ENCODE data around the gene COPS8. TPM values are rescaled to one million over a fixed set of nuclear protein-coding genes. Genes with fewer than 3 reads are reported as not detected.
A peak's percentile ranks its signal among the peaks of the same experiment; 100 is the strongest.

The COPS8 gene
- polyA plus RNA-seq, 1 experiment, result 139 TPM

DNA sequence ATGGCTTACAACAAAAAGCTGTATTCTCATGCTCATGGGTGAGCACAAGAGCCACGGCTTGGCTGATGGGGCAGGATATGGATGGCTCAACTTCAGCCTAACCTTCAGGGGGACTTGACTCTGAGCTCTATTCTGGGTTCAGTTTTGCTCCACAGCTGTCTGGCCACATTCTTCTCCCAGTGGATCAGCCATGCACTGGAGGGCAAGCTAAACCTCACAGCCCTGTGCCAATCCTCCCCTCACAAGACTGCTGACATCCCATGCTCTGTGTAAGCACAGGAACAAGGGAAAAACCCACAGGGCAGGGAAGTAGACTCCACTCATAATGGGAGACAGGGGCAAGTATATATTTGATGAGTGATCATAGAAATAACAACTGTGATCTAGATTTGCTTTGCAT, 35.6 kb downstream of the COPS8 start:
- POLR2A ChIA-PET, result interaction anchor here (0.9 kb wide), 1 partner anchor 233 kb away, joined by 3 read pairs; no protein-coding TSS in a partner anchor
- DNase-seq (ENCODE audit: low read depth, low spot score), result no peak
- H3K9me3 ChIP-seq (ENCODE audit: control insufficient read depth, insufficient read depth, low read length), result peaks cover 2% of the 10 kb centered on the region; the same call in 1 of the 2 replicates
- CTCF ChIA-PET, result interaction anchor here (0.6 to 3.5 kb wide), 36 partner anchors 9 to 451 kb away, joined by 3 to 59 read pairs (median 5); no protein-coding TSS in a partner anchor
- H3K4me3 ChIP-seq (ENCODE audit: low read depth, low read length), result no peak overlapping the region
- TF ChIP-seq, protein P1, sequence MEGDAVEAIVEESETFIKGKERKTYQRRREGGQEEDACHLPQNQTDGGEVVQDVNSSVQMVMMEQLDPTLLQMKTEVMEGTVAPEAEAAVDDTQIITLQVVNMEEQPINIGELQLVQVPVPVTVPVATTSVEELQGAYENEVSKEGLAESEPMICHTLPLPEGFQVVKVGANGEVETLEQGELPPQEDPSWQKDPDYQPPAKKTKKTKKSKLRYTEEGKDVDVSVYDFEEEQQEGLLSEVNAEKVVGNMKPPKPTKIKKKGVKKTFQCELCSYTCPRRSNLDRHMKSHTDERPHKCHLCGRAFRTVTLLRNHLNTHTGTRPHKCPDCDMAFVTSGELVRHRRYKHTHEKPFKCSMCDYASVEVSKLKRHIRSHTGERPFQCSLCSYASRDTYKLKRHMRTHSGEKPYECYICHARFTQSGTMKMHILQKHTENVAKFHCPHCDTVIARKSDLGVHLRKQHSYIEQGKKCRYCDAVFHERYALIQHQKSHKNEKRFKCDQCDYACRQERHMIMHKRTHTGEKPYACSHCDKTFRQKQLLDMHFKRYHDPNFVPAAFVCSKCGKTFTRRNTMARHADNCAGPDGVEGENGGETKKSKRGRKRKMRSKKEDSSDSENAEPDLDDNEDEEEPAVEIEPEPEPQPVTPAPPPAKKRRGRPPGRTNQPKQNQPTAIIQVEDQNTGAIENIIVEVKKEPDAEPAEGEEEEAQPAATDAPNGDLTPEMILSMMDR (IDR thresholded peaks at IDR 0.05; ENCODE audit: low read depth, low read length), result no peak
- H3K27ac ChIP-seq (ENCODE audit: low read depth, low read length), result no peak overlapping the region
- H3K27me3 ChIP-seq (ENCODE audit: control insufficient read depth, insufficient read depth, low read length), result no peaks in the 10 kb centered on the region

DNA sequence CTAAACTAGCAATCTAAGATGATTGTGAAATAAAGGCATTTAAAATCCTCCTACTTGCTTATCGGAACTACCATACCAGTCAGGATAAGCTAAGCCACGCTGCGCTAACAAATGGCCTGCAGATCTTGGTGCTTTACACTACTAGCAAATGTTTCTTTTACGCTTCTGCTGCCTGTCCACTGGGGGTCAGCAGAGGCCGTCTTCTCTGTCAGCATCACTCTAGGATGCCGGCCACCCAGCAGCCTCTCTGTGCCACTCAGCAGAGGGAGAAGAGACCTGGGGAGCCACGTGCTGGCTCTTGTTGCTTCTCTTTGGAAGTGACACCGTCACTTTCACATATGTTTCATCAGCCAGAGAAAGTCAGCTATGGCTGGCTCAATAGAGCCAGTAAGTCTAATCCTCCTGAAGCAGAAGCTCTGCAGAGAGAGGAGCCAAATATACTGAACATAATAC, 36.6 kb downstream of the COPS8 start:
- Histone ChIP-seq H3K9me3 (ENCODE audit: control insufficient read depth, insufficient read depth, low read length) (peaks cover 2% of the 10 kb centered on the region; the same call in 1 of the 2 replicates), H3K4me3 (ENCODE audit: low read depth, low read length) (no peak overlapping the region), H3K27ac (ENCODE audit: low read depth, low read length) (no peak overlapping the region), H3K27me3 (ENCODE audit: control insufficient read depth, insufficient read depth, low read length) (no peaks in the 10 kb centered on the region)
- DNase-seq (ENCODE audit: low read depth, low spot score), result peak; percentile 54
- POLR2A ChIA-PET, result no interaction called here
- TF ChIP-seq, protein P1 (IDR thresholded peaks at IDR 0.05; ENCODE audit: low read depth, low read length), result peak; percentile 74
- CTCF ChIA-PET, result interaction anchor here (0.6 to 3.5 kb wide), 57 partner anchors 10 to 623 kb away, joined by 3 to 59 read pairs (median 4); no protein-coding TSS in a partner anchor

DNA sequence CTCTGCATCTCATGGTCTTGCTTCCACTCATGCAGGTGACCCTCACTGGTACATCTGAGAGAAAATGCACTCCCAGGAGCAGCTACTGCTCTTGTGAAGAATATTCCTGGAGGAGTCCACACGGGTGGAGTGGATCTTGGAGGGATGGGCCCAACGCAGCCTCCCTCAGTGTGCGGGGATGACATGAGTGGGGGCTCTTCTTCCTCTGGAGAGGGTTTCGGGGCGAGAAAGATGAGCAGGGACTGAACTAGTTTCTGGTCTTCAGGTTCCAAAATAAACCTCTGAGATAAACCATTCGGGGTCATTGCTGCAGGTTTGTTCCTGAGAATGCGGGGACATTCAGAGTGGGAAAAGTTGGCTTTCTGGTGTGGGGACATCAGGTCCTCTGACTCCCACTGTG, 39.1 kb downstream of the COPS8 start:
- Histone ChIP-seq H3K9me3 (ENCODE audit: control insufficient read depth, insufficient read depth, low read length) (peaks cover 2% of the 10 kb centered on the region; the same call in 1 of the 2 replicates), H3K27me3 (ENCODE audit: control insufficient read depth, insufficient read depth, low read length) (no peaks in the 10 kb centered on the region), H3K4me3 (ENCODE audit: low read depth, low read length) (no peak overlapping the region), H3K27ac (ENCODE audit: low read depth, low read length) (no peak overlapping the region)
- ChIA-PET CTCF (interaction anchor here (0.7 kb wide), 1 partner anchor 28 kb away, joined by 3 read pairs; no protein-coding TSS in a partner anchor), POLR2A (no interaction called here)
- DNase-seq (ENCODE audit: low read depth, low spot score), result no peak
- TF ChIP-seq, protein P1 (IDR thresholded peaks at IDR 0.05; ENCODE audit: low read depth, low read length), result no peak

DNA sequence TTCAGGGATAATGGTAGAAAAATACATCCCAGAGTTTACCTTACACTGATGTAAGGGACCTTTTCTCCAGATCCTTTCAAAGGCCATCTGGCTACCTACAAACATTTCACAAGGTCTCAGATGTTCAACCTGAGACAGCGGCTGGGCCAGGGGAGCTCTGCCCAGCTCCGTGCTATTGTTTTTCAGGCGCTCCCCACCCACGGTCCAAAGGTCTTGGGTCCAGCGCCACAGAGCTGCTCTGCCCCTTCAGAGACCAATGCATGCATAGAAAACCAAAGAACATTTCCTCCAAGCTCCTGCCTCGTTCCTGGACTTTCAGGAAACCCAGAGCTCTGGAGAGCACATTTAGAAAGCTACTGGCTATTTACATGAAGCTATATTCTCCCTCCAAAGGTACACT, 40.3 kb downstream of the COPS8 start:
- Histone ChIP-seq H3K27me3 (ENCODE audit: control insufficient read depth, insufficient read depth, low read length) (no peaks in the 10 kb centered on the region), H3K27ac (ENCODE audit: low read depth, low read length) (no peak overlapping the region), H3K4me3 (ENCODE audit: low read depth, low read length) (no peak overlapping the region), H3K9me3 (ENCODE audit: control insufficient read depth, insufficient read depth, low read length) (peaks cover 2% of the 10 kb centered on the region; the same call in 1 of the 2 replicates)
- POLR2A ChIA-PET, result no interaction called here
- CTCF ChIA-PET, result interaction anchor here (1.0 to 1.2 kb wide), 3 partner anchors 41 to 446 kb away, joined by 3 to 4 read pairs (median 3); partner anchors contain the start of gene COPS8
- TF ChIP-seq, protein P1 (IDR thresholded peaks at IDR 0.05; ENCODE audit: low read depth, low read length), result no peak
- DNase-seq (ENCODE audit: low read depth, low spot score), result no peak

DNA sequence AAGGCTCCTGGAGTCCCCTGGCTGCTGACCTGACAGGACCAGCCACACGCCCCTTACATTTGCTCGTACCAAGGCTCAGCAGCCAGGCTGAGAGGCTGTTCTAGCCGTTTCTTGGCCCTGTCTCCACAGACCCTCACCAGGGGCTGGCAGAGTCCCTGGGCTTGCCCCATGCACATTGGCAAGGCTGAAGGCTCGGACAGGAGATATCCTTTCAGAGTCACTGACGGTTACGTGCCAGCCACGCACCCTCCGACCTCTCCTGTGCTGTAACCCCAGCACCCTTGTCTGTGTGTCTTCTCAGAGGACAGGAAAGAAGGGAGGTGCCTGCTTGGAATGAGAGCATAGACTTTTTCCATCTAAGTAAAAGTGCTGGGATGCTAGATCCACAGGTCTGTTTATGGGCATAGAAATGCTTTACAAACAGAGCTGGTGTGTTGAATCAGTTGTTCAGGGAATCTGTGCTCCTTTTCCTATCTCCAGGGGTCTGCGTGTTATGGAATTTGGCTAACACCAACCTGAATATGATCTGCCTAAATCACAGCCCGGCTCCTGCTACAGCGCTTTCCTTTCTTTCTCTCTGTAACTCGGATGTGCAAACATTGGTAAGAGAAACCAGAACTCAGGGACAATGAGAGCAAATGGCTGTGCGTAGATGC, 41.0 kb downstream of the COPS8 start:
- H3K4me3 ChIP-seq (ENCODE audit: low read depth, low read length), result no peak overlapping the region
- POLR2A ChIA-PET, result no interaction called here
- TF ChIP-seq, protein P1 (IDR thresholded peaks at IDR 0.05; ENCODE audit: low read depth, low read length), result no peak
- no peak overlapping the region for H3K27ac ChIP-seq (ENCODE audit: low read depth, low read length)
- H3K27me3 ChIP-seq (ENCODE audit: control insufficient read depth, insufficient read depth, low read length), result no peaks in the 10 kb centered on the region
- peaks cover 2% of the 10 kb centered on the region; the same call in 1 of the 2 replicates for H3K9me3 ChIP-seq (ENCODE audit: control insufficient read depth, insufficient read depth, low read length)
- CTCF ChIA-PET, result interaction anchor here (1.0 to 1.2 kb wide), 3 partner anchors 41 to 445 kb away, joined by 3 to 4 read pairs (median 3); partner anchors contain the start of gene COPS8
- no peak for DNase-seq (ENCODE audit: low read depth, low spot score)
